Ectodermal cell (in vitro differentiated cells): Measurements from ENCODE around the gene TNIK.

Experiments
- H3K27ac ChIP-seq: 2 replicates; pipeline ENCODE4 v1.7.0; 2013; ENCODE audit warnings: mild to moderate bottlenecking, low read depth, low read length; ENCODE audit not compliant: insufficient read depth, poor library complexity, severe bottlenecking
- H3K27me3 ChIP-seq: 2 replicates; pipeline ENCODE4 v1.7.0; 2013; ENCODE audit warnings: mild to moderate bottlenecking, low read length; ENCODE audit not compliant: insufficient read depth, control insufficient read depth, poor library complexity, severe bottlenecking
- H3K36me3 ChIP-seq: one replicate; pipeline ENCODE4 v1.7.0; 2013; ENCODE audit warnings: low read length; ENCODE audit not compliant: control insufficient read depth, insufficient read depth
- H3K4me1 ChIP-seq: one replicate; pipeline ENCODE4 v1.7.0; 2013; ENCODE audit warnings: low read length; ENCODE audit not compliant: control insufficient read depth, insufficient read depth
- H3K4me3 ChIP-seq: 2 replicates; pipeline ENCODE4 v1.7.0; 2013; ENCODE audit warnings: low read depth, low read length, control low read depth; ENCODE audit not compliant: insufficient read depth
- H3K9me3 ChIP-seq: 2 replicates; pipeline ENCODE4 v1.7.0; 2013; ENCODE audit warnings: mild to moderate bottlenecking, low read length, moderate library complexity; ENCODE audit not compliant: control insufficient read depth
- WGBS, 2 experiments: methylation state at CpG; one replicate each; pipeline ENCODE4 v1.1.7; 2013; ENCODE audit warnings: missing lambda C conversion rate in 2 of 2; 5-methylcytosine and 5-hydroxymethylcytosine counted together

The TNIK gene

DNA sequence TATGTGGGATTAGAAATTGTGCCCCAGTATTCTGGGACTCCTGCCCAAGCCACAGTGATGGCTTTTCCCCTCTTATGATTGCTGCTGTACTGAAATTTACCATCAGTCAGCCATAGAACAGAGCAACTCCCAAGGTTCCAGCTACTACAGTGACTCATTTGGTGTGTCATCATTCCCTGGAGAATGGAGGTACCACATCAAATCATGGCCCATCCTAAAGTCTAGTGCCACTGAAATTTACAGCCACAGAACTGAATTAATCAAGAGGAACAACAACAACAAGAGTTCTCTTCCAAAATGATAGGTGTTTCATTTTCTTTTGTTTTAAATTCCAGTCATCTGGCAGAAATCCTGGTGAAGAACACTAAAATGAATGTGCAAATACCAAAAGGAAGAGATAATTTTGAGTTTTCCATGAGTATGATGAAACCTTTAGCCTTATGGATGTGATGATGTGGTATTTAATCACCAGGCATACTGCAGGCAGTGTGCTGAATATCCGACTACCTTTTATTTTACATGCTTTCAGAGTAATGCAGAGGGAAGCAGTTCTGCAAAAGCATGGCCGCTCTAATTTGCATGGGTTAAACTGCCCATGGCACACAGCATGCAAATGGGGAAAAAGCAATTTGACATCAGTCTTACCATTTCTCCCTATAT lies 358.1 kb downstream of the TNIK start:
- Histone ChIP-seq H3K27me3 (no peaks in the 10 kb centered on the region), H3K27ac (no peak overlapping the region), H3K9me3 (no peaks in the 10 kb centered on the region), H3K4me3 (no peak overlapping the region), H3K36me3 (no peaks in the 10 kb centered on the region), H3K4me1 (no peaks in the 10 kb centered on the region)
- WGBS, 2 experiments: 92 to 96% methylated on average over 2 of the region's 2 CpGs

- H3K9me3 ChIP-seq: no peaks in the 10 kb centered on the region
- no peaks in the 10 kb centered on the region for H3K36me3 ChIP-seq
- peaks cover 2% of the 10 kb centered on the region for H3K4me1 ChIP-seq
- H3K27me3 ChIP-seq: no peaks in the 10 kb centered on the region
- no peak overlapping the region for H3K27ac ChIP-seq
- no peak overlapping the region for H3K4me3 ChIP-seq
- 84 to 93% methylated on average over 1 of the region's 1 CpG for WGBS, 2 experiments
These were observed 360.3 kb downstream of the TNIK start for GRCh38 chr3:171099911-171100310.

DNA sequence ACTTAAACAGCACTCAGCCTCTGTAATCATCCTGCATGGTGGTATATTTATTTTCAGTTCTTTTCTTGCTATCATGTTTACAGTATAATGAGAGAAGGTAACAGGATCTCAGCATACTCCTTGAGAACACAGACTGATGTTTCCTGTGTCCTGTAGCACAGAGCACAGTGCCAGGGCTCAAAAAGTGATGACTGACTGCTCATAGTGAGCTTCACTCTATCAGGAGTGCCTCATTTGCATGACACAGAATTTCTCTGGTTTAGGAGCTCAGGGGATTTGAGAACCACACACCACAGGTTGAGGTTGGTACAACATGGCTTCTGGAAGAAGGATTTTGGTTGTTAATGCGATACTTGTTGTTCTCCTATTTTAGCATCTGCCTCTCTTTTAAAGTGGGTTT lies 365.1 kb downstream of the TNIK start:
- Histone ChIP-seq H3K36me3 (no peaks in the 10 kb centered on the region), H3K27ac (no peak overlapping the region), H3K27me3 (no peaks in the 10 kb centered on the region), H3K4me3 (no peak overlapping the region), H3K9me3 (no peaks in the 10 kb centered on the region), H3K4me1 (peaks cover 3% of the 10 kb centered on the region)
- WGBS, 2 experiments: 95 to 100% methylated on average over 1 of the region's 1 CpG

DNA sequence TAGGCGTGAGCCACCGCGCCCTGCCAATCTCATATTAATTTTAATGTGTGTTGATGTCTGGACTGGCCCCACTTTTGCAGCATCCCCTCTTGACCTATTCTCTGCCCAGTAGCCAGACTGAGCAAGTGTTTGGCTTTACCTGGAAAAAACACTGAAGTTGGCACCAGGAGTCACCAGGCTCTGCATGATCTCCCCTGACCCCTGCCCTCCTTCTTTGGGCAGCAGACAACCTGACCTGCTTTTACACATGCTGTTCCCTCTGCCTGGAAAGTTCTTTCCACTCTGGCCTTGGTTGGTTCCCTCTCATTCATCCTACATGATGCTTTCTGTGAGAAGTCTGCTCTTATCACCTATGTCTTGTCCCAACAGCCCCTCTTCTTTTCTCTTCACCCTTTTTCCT lies 365.8 kb downstream of the TNIK start:
- Histone ChIP-seq H3K27me3 (no peaks in the 10 kb centered on the region), H3K27ac (no peak overlapping the region), H3K9me3 (no peaks in the 10 kb centered on the region), H3K4me1 (peaks cover 8% of the 10 kb centered on the region), H3K36me3 (no peaks in the 10 kb centered on the region), H3K4me3 (no peak overlapping the region)
- 90 to 96% methylated on average over 3 of the region's 3 CpGs for WGBS, 2 experiments

- H3K36me3 ChIP-seq: no peaks in the 10 kb centered on the region
- no peaks in the 10 kb centered on the region for H3K9me3 ChIP-seq
- no peaks in the 10 kb centered on the region for H3K27me3 ChIP-seq
- no peak overlapping the region for H3K4me3 ChIP-seq
- peaks cover 12% of the 10 kb centered on the region for H3K4me1 ChIP-seq
- no peak overlapping the region for H3K27ac ChIP-seq
These were observed 366.7 kb downstream of the TNIK start for GRCh38 chr3:171093462-171093861.

DNA sequence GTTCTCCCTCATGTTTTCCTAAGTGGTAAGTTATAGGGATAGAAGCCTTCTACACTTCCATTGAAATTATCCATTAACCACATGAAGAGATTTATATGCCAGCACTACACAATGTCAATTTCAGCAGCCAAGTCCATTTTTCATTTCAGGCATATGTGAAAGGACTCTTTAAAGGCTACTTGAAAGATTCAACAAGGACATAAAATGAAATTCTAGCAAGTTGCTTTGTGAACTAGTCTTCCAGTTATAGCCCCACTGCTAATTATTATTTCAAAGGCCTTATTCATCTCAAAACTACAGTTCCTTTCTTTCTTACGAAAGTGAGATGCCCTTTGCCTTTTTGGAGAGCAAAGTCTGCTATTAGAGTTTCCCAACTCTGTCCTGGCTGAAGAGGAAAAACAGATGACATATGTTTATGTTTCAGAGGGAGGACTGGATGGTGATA lies 367.7 kb downstream of the TNIK start:
- Histone ChIP-seq H3K4me1 (peaks cover 13% of the 10 kb centered on the region), H3K27ac (no peak overlapping the region), H3K9me3 (no peaks in the 10 kb centered on the region), H3K4me3 (no peak overlapping the region), H3K36me3 (no peaks in the 10 kb centered on the region), H3K27me3 (no peaks in the 10 kb centered on the region)
- 100% methylated on average over 1 of the region's 1 CpG for WGBS, 2 experiments

DNA sequence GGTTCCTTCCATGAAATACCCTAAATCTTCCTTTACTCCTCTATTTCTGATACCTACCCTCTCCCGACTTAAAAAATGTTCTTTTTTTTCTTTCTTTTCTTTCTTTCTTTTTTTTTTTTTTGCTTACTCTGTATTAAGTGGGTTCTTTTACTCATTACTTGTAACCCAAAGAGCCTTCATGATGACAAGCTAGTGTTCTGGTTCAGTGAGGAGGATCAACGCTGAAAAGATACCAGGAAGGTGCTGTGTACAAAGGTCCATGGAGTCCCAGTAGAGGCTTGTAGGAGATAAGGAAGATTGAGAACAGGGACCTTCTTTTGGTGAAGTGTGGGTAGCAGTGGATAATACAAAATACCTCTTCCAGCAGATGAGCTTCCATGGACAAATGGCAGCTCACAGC lies 369.9 kb downstream of the TNIK start:
- Histone ChIP-seq H3K4me1 (peaks cover 13% of the 10 kb centered on the region), H3K36me3 (no peaks in the 10 kb centered on the region), H3K4me3 (no peak overlapping the region), H3K9me3 (no peaks in the 10 kb centered on the region), H3K27me3 (no peaks in the 10 kb centered on the region), H3K27ac (no peak overlapping the region)
- WGBS, 2 experiments: 98 to 100% methylated on average over 2 of the region's 2 CpGs

GRCh38 chr3:171088964-171089754 lies 371.0 kb downstream of the TNIK start:
- Histone ChIP-seq H3K27ac (no peak overlapping the region), H3K4me1 (peaks cover 10% of the 10 kb centered on the region), H3K36me3 (no peaks in the 10 kb centered on the region)

DNA sequence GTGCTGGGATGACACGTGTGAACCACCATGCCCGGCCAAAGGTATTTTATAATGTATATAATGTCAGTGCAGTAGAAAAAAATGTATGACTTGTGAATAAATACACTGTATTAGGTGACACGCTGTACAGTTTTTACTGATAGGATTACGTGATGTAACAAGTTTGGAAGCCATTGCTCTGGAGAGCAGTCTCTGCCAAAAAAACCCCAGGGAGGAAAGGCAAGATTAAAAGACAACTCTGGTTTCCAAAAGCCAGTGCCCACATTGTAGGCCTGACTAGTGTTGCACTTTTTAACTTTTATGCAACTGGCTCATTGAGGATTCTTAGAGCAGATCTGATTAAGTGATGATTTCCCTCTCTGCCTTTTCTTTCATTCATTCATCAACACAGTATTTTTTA lies 371.7 kb downstream of the TNIK start:
- H3K27ac ChIP-seq: no peak overlapping the region
- no peaks in the 10 kb centered on the region for H3K27me3 ChIP-seq
- WGBS, 2 experiments: 94 to 95% methylated on average over 4 of the region's 4 CpGs
- peaks cover 10% of the 10 kb centered on the region for H3K4me1 ChIP-seq
- H3K9me3 ChIP-seq: no peaks in the 10 kb centered on the region
- no peak overlapping the region for H3K4me3 ChIP-seq
- no peaks in the 10 kb centered on the region for H3K36me3 ChIP-seq

More at GRCh38 chr3:171088964-171089754, 371.0 kb downstream of the TNIK start:
- Histone ChIP-seq H3K4me3 (no peak overlapping the region), H3K9me3 (no peaks in the 10 kb centered on the region), H3K27me3 (no peaks in the 10 kb centered on the region)
- WGBS, 2 experiments: 87 to 90% methylated on average over 2 of the region's 2 CpGs

GRCh38 chr3:171086914-171087313 lies 373.3 kb downstream of the TNIK start:
- Histone ChIP-seq H3K4me1 (peaks cover 10% of the 10 kb centered on the region), H3K4me3 (no peak overlapping the region), H3K36me3 (no peaks in the 10 kb centered on the region), H3K27me3 (no peaks in the 10 kb centered on the region), H3K27ac (no peak overlapping the region), H3K9me3 (no peaks in the 10 kb centered on the region)
- WGBS, 2 experiments: 92 to 95% methylated on average over 1 of the region's 1 CpG
